HG03039 (cell line): ENCODE data around the gene PARS2.
A peak's percentile ranks its signal among the peaks of the same experiment; 100 is the strongest.

Experiments used
- ATAC-seq: cut with Tn5 transposase; IDR thresholded peaks from one replicate; pipeline ENCODE4 v1.9.1; 2021; ENCODE audit warnings: mild to moderate bottlenecking, moderate library complexity; ENCODE audit not compliant: unreplicated experiment

Gene PARS2

GRCh38 chr1:54764133-54764921 is at the start of gene PARS2:
TSS of gene PARS2 (minus strand) at chr1:54764523. CDS start at chr1:54759161, 5,362 bp downstream.
- ATAC-seq, result peak; percentile 95

- no peak for ATAC-seq
Observed at GRCh38 chr1:54814126-54814498, 49.8 kb upstream of the PARS2 start.

GRCh38 chr1:54813485-54814125 is 49.3 kb upstream of the PARS2 start:
- no peak for ATAC-seq

- no peak for ATAC-seq
Observed at GRCh38 chr1:54812801-54813484, 48.6 kb upstream of the PARS2 start.

- no peak for ATAC-seq
Observed at GRCh38 chr1:54811739-54812655, 47.7 kb upstream of the PARS2 start.

GRCh38 chr1:54811066-54811465 is 46.7 kb upstream of the PARS2 start:
- ATAC-seq, result no peak

- no peak for ATAC-seq
Observed at GRCh38 chr1:54810153-54810942, 46.0 kb upstream of the PARS2 start.

- no peak for ATAC-seq
Observed at GRCh38 chr1:54809496-54810074, 45.3 kb upstream of the PARS2 start.

GRCh38 chr1:54808443-54809207 is 44.3 kb upstream of the PARS2 start:
- no peak for ATAC-seq

- no peak for ATAC-seq
Observed at GRCh38 chr1:54807756-54808155, 43.4 kb upstream of the PARS2 start.

- no peak for ATAC-seq
Observed at GRCh38 chr1:54806931-54807611, 42.7 kb upstream of the PARS2 start.

- ATAC-seq, result no peak
Observed at GRCh38 chr1:54805981-54806381, 41.7 kb upstream of the PARS2 start.

- ATAC-seq, result no peak
Observed at GRCh38 chr1:54805466-54805865, 41.1 kb upstream of the PARS2 start.

GRCh38 chr1:54804471-54805132 is 40.3 kb upstream of the PARS2 start:
- no peak for ATAC-seq

- no peak for ATAC-seq
Observed at GRCh38 chr1:54803761-54804470, 39.6 kb upstream of the PARS2 start.

GRCh38 chr1:54800899-54801759 is 36.8 kb upstream of the PARS2 start, which contains the start of gene TTC22:
TSS of gene TTC22 (minus strand) at chr1:54801323. CDS start at chr1:54801163, 160 bp downstream.
- ATAC-seq, result peak; percentile 58
